Measurements from ENCODE around the gene YAP1. TPM values are rescaled to one million over a fixed set of nuclear protein-coding genes. Genes with fewer than 3 reads are reported as not detected.

Gene YAP1
- total RNA-seq, 1 experiment from 2014 or later: 134 TPM

DNA sequence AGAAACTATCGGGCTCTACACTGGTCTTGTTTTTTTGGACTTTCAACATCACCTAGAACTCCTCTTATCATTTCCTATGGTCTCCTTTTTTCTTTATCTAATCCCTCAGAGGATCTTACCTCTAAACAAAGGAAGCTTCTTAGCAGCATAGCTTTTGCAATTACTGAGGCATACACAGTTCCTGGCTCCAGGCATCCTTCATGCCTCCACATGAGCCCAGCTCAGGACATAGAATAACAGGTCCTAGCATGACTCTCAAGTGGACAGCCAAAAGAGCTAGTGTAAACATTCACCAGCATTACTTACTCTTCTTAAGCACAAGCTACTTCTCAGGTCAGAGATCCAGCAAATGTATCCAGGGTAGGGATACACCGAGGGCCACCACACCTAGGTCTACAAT lies 45.9 kb upstream of the YAP1 start:
- H3K36me3 ChIP-seq (ENCODE audit: insufficient read depth, low read length, poor library complexity, severe bottlenecking): no peaks in the 10 kb centered on the region
- POLR2A ChIA-PET (ENCODE audit: low non-redundant PET): no interaction called here
- TF ChIP-seq CTCF (conservative IDR thresholded peaks at IDR 0.05; ENCODE audit: low read depth, low read length) (no peak), EZH2 (IDR thresholded peaks at IDR 0.05; ENCODE audit: borderline replicate concordance, low read depth, low read length, poor library complexity, severe bottlenecking) (no peak)
- no peak overlapping the region for H3K4me3 ChIP-seq (ENCODE audit: low read depth, low read length, poor library complexity, severe bottlenecking)
- intact Hi-C loops (cut with micrococcal nuclease; ENCODE audit: unreplicated experiment): no loop called here
- H3K9me3 ChIP-seq (ENCODE audit: low read depth, low read length, poor library complexity, severe bottlenecking): no peaks in the 10 kb centered on the region
- no peaks in the 10 kb centered on the region for H3K27me3 ChIP-seq (replicated peaks; ENCODE audit: insufficient read depth, low read depth, low read length, poor library complexity)
- no peak for DNase-seq (ENCODE audit: low spot score)
- no peak overlapping the region for H3K27ac ChIP-seq (ENCODE audit: low read depth, low read length, poor library complexity, severe bottlenecking)
- H3K4me1 ChIP-seq (ENCODE audit: insufficient read depth, low read length, poor library complexity, severe bottlenecking): no peaks in the 10 kb centered on the region
- BruUV-seq (replicated peaks): no TSS peak
- CTCF ChIA-PET: no interaction called here

- ChIA-PET CTCF (no interaction called here), POLR2A (ENCODE audit: low non-redundant PET) (no interaction called here)
- TF ChIP-seq CTCF (conservative IDR thresholded peaks at IDR 0.05; ENCODE audit: low read depth, low read length) (no peak), EZH2 (IDR thresholded peaks at IDR 0.05; ENCODE audit: borderline replicate concordance, low read depth, low read length, poor library complexity, severe bottlenecking) (no peak)
Measured at GRCh38 chr11:102070766-102071165, 39.5 kb upstream of the YAP1 start.

GRCh38 chr11:102071497-102072472 lies 38.5 kb upstream of the YAP1 start:
- Histone ChIP-seq H3K27ac (ENCODE audit: low read depth, low read length, poor library complexity, severe bottlenecking) (no peak overlapping the region), H3K4me3 (ENCODE audit: low read depth, low read length, poor library complexity, severe bottlenecking) (no peak overlapping the region), H3K9me3 (ENCODE audit: low read depth, low read length, poor library complexity, severe bottlenecking) (peaks cover 21% of the 10 kb centered on the region), H3K27me3 (replicated peaks; ENCODE audit: insufficient read depth, low read depth, low read length, poor library complexity) (no peaks in the 10 kb centered on the region), H3K36me3 (ENCODE audit: insufficient read depth, low read length, poor library complexity, severe bottlenecking) (no peaks in the 10 kb centered on the region), H3K4me1 (ENCODE audit: insufficient read depth, low read length, poor library complexity, severe bottlenecking) (no peaks in the 10 kb centered on the region)
- no TSS peak for BruUV-seq (replicated peaks)
- no peak for DNase-seq (ENCODE audit: low spot score)
- CTCF ChIA-PET: no interaction called here
- TF ChIP-seq EZH2 (IDR thresholded peaks at IDR 0.05; ENCODE audit: borderline replicate concordance, low read depth, low read length, poor library complexity, severe bottlenecking) (no peak), CTCF (conservative IDR thresholded peaks at IDR 0.05; ENCODE audit: low read depth, low read length) (no peak)
- intact Hi-C loops (cut with micrococcal nuclease; ENCODE audit: unreplicated experiment): no loop called here
- POLR2A ChIA-PET (ENCODE audit: low non-redundant PET): no interaction called here

More at GRCh38 chr11:102070766-102071165, 39.5 kb upstream of the YAP1 start:
- Histone ChIP-seq H3K9me3 (ENCODE audit: low read depth, low read length, poor library complexity, severe bottlenecking) (peaks cover 21% of the 10 kb centered on the region), H3K27ac (ENCODE audit: low read depth, low read length, poor library complexity, severe bottlenecking) (no peak overlapping the region), H3K4me3 (ENCODE audit: low read depth, low read length, poor library complexity, severe bottlenecking) (no peak overlapping the region), H3K36me3 (ENCODE audit: insufficient read depth, low read length, poor library complexity, severe bottlenecking) (no peaks in the 10 kb centered on the region), H3K27me3 (replicated peaks; ENCODE audit: insufficient read depth, low read depth, low read length, poor library complexity) (no peaks in the 10 kb centered on the region), H3K4me1 (ENCODE audit: insufficient read depth, low read length, poor library complexity, severe bottlenecking) (no peaks in the 10 kb centered on the region)
- no TSS peak for BruUV-seq (replicated peaks)
- DNase-seq (ENCODE audit: low spot score): no peak
- intact Hi-C loops (cut with micrococcal nuclease; ENCODE audit: unreplicated experiment): no loop called here
